Smooth muscle cell (in vitro differentiated cells): ENCODE data around the gene TRAF3IP3. TPM values are rescaled to one million over a fixed set of nuclear protein-coding genes. Genes with fewer than 3 reads are reported as not detected.

Experiments used
- DNase-seq: peaks from one replicate; lab custom pipeline; 2025; ENCODE audit not compliant: unreplicated experiment; lab: John Stamatoyannopoulos, UW
- H2AFZ ChIP-seq: fragments of 200-600 bp; sonication (generic); 2 replicates; pipeline ENCODE4 v1.6.0; 2016; ENCODE audit warnings: antibody characterized with exemption, low read depth, mild to moderate bottlenecking
- H3F3A ChIP-seq: fragments of 200-600 bp; sonication (generic); 2 replicates; pipeline ENCODE4 v1.6.0; 2017; ENCODE audit warnings: antibody characterized with exemption, low read depth
- H3K27ac ChIP-seq: fragments of 200-600 bp; sonication (generic); 2 replicates; pipeline ENCODE4 v1.5.1; 2016; ENCODE audit warnings: low read depth, mild to moderate bottlenecking
- H3K27me3 ChIP-seq: fragments of 200-600 bp; sonication (generic); 2 replicates; pipeline ENCODE4 v1.6.1; 2016; ENCODE audit warnings: low read depth, mild to moderate bottlenecking
- H3K36me3 ChIP-seq: fragments of 200-600 bp; sonication (generic); 2 replicates; pipeline ENCODE4 v1.5.1; 2016; ENCODE audit warnings: low read depth
- H3K4me1 ChIP-seq: fragments of 200-600 bp; sonication (generic); 2 replicates; pipeline ENCODE4 v1.5.1; 2016; ENCODE audit warnings: low read depth
- H3K4me2 ChIP-seq: fragments of 200-600 bp; sonication (generic); 2 replicates; pipeline ENCODE4 v1.6.0; 2016; ENCODE audit warnings: mild to moderate bottlenecking
- H3K4me3 ChIP-seq: fragments of 200-600 bp; sonication (generic); 2 replicates; pipeline ENCODE4 v1.5.1; 2016; ENCODE audit warnings: mild to moderate bottlenecking
- H3K79me2 ChIP-seq: fragments of 200-600 bp; sonication (generic); 2 replicates; pipeline ENCODE4 v1.6.0; 2016; ENCODE audit warnings: low read depth, mild to moderate bottlenecking
- H3K9ac ChIP-seq: fragments of 200-600 bp; sonication (generic); 2 replicates; pipeline ENCODE4 v1.6.0; 2016; ENCODE audit warnings: low read depth
- H3K9me3 ChIP-seq: fragments of 200-600 bp; sonication (generic); replicated peaks from 2 replicates; pipeline ENCODE4 v1.5.1; 2016; ENCODE audit warnings: low read depth
- H4K20me1 ChIP-seq: fragments of 200-600 bp; sonication (generic); 2 replicates; pipeline ENCODE4 v1.6.0; 2016; ENCODE audit warnings: low read depth
- CTCF ChIP-seq: fragments of 200-600 bp; sonication (generic); IDR thresholded peaks from 2 replicates; pipeline ENCODE4 v1.5.1; 2017; ENCODE audit warnings: borderline replicate concordance, mild to moderate bottlenecking, antibody characterized with exemption; ENCODE audit not compliant: insufficient read depth, poor library complexity, severe bottlenecking
- WGBS: methylation state at CpG from one replicate; pipeline ENCODE4 v1.1.7; 2016; ENCODE audit warnings: low lambda C conversion rate; 5-methylcytosine and 5-hydroxymethylcytosine counted together
- polyA plus RNA-seq: library from polyadenylated mRNA; unstranded; fragments of >200 nt; fragmentation: Nextera tagmentation; extraction: Ambion mirVana; gene quantifications from 2 replicates; pipeline ENCODE4 v1.2.1, GENCODE V29; 2016
- total RNA-seq: library from RNA; depleted of rRNA; stranded (reverse); fragments of >200 nt; gene quantifications from 2 replicates; pipeline ENCODE4 v1.2.3, GENCODE V29; 2014

TRAF3IP3 gene
- total and polyA plus RNA-seq, 2 experiments from 2014 or later: 0.04 TPM; not detected in 1

DNA sequence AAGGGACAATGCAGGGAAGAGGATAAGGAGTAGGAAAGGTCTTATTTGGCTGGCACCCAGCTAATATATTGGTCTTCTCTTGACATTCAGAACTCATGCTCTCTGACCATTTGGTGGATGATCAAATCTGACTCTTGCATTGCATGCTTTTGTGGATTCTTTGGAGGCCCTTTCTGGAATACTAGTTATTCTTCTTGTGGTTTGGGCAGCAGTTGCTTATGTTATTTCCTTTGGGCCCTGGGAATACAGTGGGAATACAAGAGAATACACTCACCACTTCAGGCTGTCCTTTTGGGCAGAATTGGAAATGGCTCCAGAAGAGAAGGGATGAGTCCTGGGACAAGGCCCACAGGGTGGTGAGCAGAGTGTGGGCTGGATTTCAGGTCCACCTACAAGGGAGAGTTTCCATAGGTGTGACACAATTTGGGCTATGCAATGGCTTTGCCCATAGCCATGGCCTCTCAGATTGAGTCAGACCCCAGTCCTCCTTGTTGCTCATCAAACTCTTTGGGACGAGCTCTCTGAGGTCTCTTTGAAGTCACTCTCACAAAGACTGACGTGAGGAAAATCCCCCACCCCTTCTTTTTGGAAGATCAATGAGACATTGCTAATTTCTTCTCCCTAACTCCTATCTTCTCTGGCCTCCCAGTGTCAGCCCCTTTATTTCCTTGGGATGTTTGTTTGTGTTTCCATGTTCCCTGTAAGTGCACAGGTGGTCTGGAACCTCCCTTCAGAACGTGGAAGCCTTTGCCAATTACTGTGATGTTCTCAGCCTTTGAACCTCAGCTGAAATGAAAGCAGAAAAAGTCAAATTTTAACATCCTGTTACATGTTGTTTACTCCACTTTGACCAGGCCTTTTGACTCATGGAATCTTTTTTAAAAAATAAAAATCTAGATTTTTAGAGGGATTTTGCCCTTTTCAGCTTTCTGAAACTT lies 31.8 kb upstream of the TRAF3IP3 start:
- H3K27ac ChIP-seq: no peak overlapping the region
- no peak for DNase-seq
- H2AFZ ChIP-seq: no peak overlapping the region
- no peaks in the 10 kb centered on the region for H3K27me3 ChIP-seq
- no peak overlapping the region for H3K4me3 ChIP-seq
- no peaks in the 10 kb centered on the region for H3K36me3 ChIP-seq
- 65% methylated on average over 3 of the region's 3 CpGs for WGBS
- H3K4me1 ChIP-seq: peaks cover 5% of the 10 kb centered on the region
- H3F3A ChIP-seq: peaks cover 5% of the 10 kb centered on the region
- no peaks in the 10 kb centered on the region for H3K79me2 ChIP-seq
- no peaks in the 10 kb centered on the region for H4K20me1 ChIP-seq
- H3K9me3 ChIP-seq: no peaks in the 10 kb centered on the region
- H3K4me2 ChIP-seq: no peak overlapping the region
- TF ChIP-seq CTCF: no peak
- no peak overlapping the region for H3K9ac ChIP-seq

GRCh38 chr1:209727286-209727685 lies 28.6 kb upstream of the TRAF3IP3 start:
- Histone ChIP-seq H4K20me1 (no peaks in the 10 kb centered on the region), H3K27ac (no peak overlapping the region), H3K9ac (no peak overlapping the region), H3K4me1 (no peaks in the 10 kb centered on the region), H3K4me2 (no peak overlapping the region), H3K79me2 (no peaks in the 10 kb centered on the region), H3F3A (no peaks in the 10 kb centered on the region), H3K27me3 (peaks cover 6% of the 10 kb centered on the region), H3K36me3 (no peaks in the 10 kb centered on the region), H3K9me3 (no peaks in the 10 kb centered on the region), H2AFZ (no peak overlapping the region), H3K4me3 (no peak overlapping the region)
- WGBS: 71% methylated on average over 2 of the region's 2 CpGs
- no peak for TF ChIP-seq CTCF
- DNase-seq: no peak

DNA sequence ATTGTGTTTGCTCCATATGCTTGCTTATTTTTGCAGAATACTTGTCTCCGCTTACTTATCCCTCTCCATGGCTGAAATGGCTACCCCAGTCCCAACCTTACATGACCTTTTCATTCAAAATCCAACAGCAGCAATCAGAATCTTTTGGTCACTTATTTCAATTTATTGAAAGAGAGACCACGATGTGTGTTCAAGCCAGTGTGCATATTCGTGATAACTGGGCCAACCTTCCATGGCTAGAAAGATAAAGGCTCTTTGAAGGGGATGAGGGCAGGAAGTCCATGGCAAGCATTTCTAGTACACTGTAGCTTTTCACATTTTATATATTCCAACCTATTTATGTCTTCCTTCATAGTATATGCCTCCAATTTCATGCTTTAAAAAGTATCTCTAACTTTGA lies 28.1 kb upstream of the TRAF3IP3 start:
- peaks cover 6% of the 10 kb centered on the region for H3K27me3 ChIP-seq
- no peak overlapping the region for H3K4me2 ChIP-seq
- 93% methylated on average over 3 of the region's 3 CpGs for WGBS
- DNase-seq: no peak
- no peaks in the 10 kb centered on the region for H3K9me3 ChIP-seq
- H2AFZ ChIP-seq: no peak overlapping the region
- no peak overlapping the region for H3K27ac ChIP-seq
- H3K9ac ChIP-seq: no peak overlapping the region
- no peak overlapping the region for H3K4me3 ChIP-seq
- no peaks in the 10 kb centered on the region for H4K20me1 ChIP-seq
- no peaks in the 10 kb centered on the region for H3K79me2 ChIP-seq
- H3K4me1 ChIP-seq: no peaks in the 10 kb centered on the region
- H3K36me3 ChIP-seq: no peaks in the 10 kb centered on the region
- H3F3A ChIP-seq: no peaks in the 10 kb centered on the region
- TF ChIP-seq CTCF: no peak
